ENCODE results near the gene HMOX2.
A peak's percentile ranks its signal among the peaks of the same experiment; 100 is the strongest.

Gene HMOX2

DNA sequence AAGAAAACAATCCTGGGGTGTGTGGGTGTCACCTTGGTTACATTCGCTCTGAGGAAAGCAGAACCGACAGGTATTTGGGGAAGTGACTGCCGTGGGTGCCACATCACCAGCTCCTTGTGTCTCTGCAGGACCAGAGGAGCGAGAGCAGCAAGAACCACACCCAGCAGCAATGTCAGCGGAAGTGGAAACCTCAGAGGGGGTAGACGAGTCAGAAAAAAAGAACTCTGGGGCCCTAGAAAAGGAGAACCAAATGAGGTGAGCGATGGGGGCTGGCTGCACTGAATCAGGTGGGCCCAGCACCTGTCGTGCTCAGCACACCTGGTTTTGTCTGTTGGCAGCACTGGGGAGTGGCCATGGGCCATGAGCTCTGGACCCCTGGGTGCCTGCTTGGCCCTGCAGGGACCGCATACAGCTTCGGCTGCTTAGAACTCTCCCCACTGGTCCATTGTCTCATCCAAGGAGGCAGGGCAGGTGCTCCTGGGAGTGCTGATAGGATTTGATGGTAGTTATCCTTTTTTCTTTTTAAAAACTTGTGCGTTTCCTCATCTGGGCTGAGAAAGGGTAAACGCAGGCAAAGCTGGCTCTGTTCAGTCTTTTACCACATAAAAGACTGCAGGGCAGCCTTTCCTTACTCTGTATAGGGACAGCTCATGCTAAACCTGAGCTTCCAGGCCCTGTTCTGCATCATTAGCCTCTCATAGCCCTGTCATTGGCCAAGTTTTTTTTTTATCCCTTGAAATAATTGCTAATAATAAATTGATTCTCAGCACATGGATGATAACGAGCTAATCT is 29.4 kb downstream of the HMOX2 start:
- TF ChIP-seq TEAD4 (IDR thresholded peaks at IDR 0.05) (no peak), TCF12 (IDR thresholded peaks at IDR 0.05; ENCODE audit: low read depth) (no peak), EP300 (IDR thresholded peaks at IDR 0.05; ENCODE audit: borderline replicate concordance) (no peak), CREB1 (IDR thresholded peaks at IDR 0.05; ENCODE audit: low read depth) (no peak), NFIC (IDR thresholded peaks at IDR 0.05) (no peak)
- TF ChIP-seq, protein P1, sequence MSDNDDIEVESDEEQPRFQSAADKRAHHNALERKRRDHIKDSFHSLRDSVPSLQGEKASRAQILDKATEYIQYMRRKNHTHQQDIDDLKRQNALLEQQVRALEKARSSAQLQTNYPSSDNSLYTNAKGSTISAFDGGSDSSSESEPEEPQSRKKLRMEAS (IDR thresholded peaks at IDR 0.05): no peak
- TF ChIP-seq, protein P2, sequence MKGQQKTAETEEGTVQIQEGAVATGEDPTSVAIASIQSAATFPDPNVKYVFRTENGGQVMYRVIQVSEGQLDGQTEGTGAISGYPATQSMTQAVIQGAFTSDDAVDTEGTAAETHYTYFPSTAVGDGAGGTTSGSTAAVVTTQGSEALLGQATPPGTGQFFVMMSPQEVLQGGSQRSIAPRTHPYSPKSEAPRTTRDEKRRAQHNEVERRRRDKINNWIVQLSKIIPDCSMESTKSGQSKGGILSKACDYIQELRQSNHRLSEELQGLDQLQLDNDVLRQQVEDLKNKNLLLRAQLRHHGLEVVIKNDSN (IDR thresholded peaks at IDR 0.05): no peak
- TF ChIP-seq, protein P3, sequence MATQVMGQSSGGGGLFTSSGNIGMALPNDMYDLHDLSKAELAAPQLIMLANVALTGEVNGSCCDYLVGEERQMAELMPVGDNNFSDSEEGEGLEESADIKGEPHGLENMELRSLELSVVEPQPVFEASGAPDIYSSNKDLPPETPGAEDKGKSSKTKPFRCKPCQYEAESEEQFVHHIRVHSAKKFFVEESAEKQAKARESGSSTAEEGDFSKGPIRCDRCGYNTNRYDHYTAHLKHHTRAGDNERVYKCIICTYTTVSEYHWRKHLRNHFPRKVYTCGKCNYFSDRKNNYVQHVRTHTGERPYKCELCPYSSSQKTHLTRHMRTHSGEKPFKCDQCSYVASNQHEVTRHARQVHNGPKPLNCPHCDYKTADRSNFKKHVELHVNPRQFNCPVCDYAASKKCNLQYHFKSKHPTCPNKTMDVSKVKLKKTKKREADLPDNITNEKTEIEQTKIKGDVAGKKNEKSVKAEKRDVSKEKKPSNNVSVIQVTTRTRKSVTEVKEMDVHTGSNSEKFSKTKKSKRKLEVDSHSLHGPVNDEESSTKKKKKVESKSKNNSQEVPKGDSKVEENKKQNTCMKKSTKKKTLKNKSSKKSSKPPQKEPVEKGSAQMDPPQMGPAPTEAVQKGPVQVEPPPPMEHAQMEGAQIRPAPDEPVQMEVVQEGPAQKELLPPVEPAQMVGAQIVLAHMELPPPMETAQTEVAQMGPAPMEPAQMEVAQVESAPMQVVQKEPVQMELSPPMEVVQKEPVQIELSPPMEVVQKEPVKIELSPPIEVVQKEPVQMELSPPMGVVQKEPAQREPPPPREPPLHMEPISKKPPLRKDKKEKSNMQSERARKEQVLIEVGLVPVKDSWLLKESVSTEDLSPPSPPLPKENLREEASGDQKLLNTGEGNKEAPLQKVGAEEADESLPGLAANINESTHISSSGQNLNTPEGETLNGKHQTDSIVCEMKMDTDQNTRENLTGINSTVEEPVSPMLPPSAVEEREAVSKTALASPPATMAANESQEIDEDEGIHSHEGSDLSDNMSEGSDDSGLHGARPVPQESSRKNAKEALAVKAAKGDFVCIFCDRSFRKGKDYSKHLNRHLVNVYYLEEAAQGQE (IDR thresholded peaks at IDR 0.05; ENCODE audit: low read depth): no peak

DNA sequence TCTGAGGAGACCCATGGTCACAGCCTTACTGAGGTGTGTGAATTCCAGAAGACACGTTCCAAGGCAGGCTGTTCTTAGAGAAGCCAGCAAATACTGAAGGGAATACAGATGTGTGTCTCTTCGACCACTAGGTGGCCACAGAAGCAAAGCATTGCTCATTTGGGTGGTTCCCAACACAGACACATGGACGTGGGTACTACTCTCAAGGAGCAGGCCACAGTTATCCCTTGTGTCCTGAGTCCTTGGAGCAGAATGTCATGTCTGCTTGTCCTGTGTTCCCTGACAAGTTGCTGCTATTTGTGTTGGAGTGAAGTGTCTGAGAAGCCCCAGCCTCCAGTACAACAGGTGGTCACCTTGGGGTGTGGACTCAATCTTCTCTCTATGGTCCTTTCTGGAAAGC is 30.3 kb downstream of the HMOX2 start:
- no peak for TF ChIP-seq CREB1 (IDR thresholded peaks at IDR 0.05; ENCODE audit: low read depth)
- TF ChIP-seq RAD21 (IDR thresholded peaks at IDR 0.05; ENCODE audit: low read depth): peak; percentile 88

DNA sequence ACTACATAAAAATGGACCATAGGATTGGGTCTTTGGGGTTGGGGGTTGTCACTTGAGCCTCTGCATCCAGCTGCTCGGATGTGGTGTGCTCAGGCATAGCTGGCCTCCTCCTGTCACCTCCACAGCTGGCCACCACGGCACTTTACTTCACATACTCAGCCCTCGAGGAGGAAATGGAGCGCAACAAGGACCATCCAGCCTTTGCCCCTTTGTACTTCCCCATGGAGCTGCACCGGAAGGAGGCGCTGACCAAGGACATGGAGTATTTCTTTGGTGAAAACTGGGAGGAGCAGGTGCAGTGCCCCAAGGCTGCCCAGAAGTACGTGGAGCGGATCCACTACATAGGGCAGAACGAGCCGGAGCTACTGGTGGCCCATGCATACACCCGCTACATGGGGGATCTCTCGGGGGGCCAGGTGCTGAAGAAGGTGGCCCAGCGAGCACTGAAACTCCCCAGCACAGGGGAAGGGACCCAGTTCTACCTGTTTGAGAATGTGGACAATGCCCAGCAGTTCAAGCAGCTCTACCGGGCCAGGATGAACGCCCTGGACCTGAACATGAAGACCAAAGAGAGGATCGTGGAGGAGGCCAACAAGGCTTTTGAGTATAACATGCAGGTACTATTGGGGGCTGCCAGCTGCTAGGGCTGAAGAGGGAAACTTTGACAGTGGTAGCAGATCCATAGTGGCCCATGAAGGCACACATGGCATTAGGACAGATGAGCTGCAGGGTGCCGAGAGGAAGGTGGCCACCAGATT is 31.6 kb downstream of the HMOX2 start:
- TF ChIP-seq NFIC (IDR thresholded peaks at IDR 0.05): no peak
- TF ChIP-seq, protein P1 (IDR thresholded peaks at IDR 0.05): no peak
- no peak for TF ChIP-seq TCF12 (IDR thresholded peaks at IDR 0.05; ENCODE audit: low read depth)
- no peak for TF ChIP-seq EP300 (IDR thresholded peaks at IDR 0.05; ENCODE audit: borderline replicate concordance)
- TF ChIP-seq EGR1 (IDR thresholded peaks at IDR 0.05): no peak
- TF ChIP-seq, protein P3 (IDR thresholded peaks at IDR 0.05; ENCODE audit: low read depth): no peak
- no peak for TF ChIP-seq FOXM1 (IDR thresholded peaks at IDR 0.05; ENCODE audit: borderline replicate concordance, low read depth)
- TF ChIP-seq, protein P2 (IDR thresholded peaks at IDR 0.05): no peak
- TF ChIP-seq CEBPB (IDR thresholded peaks at IDR 0.05): no peak
- no peak for TF ChIP-seq TEAD4 (IDR thresholded peaks at IDR 0.05)

DNA sequence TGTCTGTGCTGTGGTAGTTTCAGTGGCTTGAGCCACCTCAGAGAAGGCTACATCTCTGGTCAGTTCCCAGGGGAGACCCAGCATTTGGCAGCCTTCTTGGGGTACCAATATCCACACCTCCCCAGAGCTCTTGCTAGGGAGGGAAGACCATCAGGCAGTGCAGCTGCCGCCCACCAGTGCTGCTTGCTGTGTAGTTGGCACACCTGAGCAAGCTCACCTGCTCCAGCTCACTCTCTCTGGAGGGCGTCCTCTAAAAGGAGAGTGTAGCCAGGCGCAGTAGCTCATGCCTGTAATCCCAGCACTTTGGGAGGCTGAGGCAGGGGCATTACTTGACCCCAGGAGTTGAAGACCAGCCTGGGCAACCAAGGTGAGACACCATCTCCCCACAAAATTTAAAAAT is 32.6 kb downstream of the HMOX2 start:
- TF ChIP-seq TCF12 (IDR thresholded peaks at IDR 0.05; ENCODE audit: low read depth): no peak
- no peak for TF ChIP-seq YY1 (IDR thresholded peaks at IDR 0.05; ENCODE audit: low read depth)
- TF ChIP-seq EGR1 (IDR thresholded peaks at IDR 0.05): no peak

DNA sequence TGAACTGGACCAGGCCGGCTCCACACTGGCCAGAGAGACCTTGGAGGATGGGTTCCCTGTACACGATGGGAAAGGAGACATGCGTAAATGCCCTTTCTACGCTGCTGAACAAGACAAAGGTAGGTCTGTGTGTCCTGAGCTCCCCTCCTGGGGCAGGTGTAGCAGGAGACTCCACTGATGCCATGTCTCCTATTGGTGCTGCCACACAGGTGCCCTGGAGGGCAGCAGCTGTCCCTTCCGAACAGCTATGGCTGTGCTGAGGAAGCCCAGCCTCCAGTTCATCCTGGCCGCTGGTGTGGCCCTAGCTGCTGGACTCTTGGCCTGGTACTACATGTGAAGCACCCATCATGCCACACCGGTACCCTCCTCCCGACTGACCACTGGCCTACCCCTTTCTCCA is 33.2 kb downstream of the HMOX2 start:
- TF ChIP-seq TAF1 (IDR thresholded peaks at IDR 0.05; ENCODE audit: low read depth) (no peak), CREB1 (IDR thresholded peaks at IDR 0.05; ENCODE audit: low read depth) (no peak), NFIC (IDR thresholded peaks at IDR 0.05) (no peak), YY1 (IDR thresholded peaks at IDR 0.05; ENCODE audit: low read depth) (no peak)
- TF ChIP-seq, protein P1 (IDR thresholded peaks at IDR 0.05): no peak

DNA sequence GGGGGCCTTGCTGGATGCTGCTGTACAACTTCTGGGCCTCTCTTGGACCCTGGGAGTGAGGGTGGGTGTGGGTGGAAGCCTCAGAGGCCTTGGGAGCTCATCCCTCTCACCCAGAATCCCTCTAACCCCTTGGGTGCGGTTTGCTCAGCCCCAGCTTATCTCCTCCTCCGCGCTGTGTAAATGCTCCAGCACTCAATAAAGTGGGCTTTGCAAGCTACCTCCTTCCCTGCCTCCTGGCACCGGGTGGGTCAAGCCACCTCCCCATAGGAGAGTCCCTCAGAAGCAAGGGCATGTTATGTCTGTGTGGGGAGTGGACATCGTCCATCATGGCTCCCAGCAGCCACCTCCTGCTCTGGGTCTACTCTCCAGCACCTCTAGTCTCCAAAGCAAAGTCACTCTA is 33.9 kb downstream of the HMOX2 start:
- TF ChIP-seq CEBPB (IDR thresholded peaks at IDR 0.05) (no peak), EP300 (IDR thresholded peaks at IDR 0.05; ENCODE audit: borderline replicate concordance) (no peak), EGR1 (IDR thresholded peaks at IDR 0.05) (no peak), NFIC (IDR thresholded peaks at IDR 0.05) (no peak), TEAD4 (IDR thresholded peaks at IDR 0.05) (no peak), TCF12 (IDR thresholded peaks at IDR 0.05; ENCODE audit: low read depth) (no peak), ZBTB7A (IDR thresholded peaks at IDR 0.05; ENCODE audit: low read depth) (no peak), RAD21 (IDR thresholded peaks at IDR 0.05; ENCODE audit: low read depth) (no peak), CREB1 (IDR thresholded peaks at IDR 0.05; ENCODE audit: low read depth) (no peak), TAF1 (IDR thresholded peaks at IDR 0.05; ENCODE audit: low read depth) (no peak), FOXM1 (IDR thresholded peaks at IDR 0.05; ENCODE audit: borderline replicate concordance, low read depth) (no peak), YY1 (IDR thresholded peaks at IDR 0.05; ENCODE audit: low read depth) (no peak)
- TF ChIP-seq, protein P2 (IDR thresholded peaks at IDR 0.05): no peak
- TF ChIP-seq, protein P1 (IDR thresholded peaks at IDR 0.05): no peak
- TF ChIP-seq, protein P3 (IDR thresholded peaks at IDR 0.05; ENCODE audit: low read depth): no peak

Measured in Ishikawa (cell line).